H9 (cell line): Measurements from ENCODE around the gene TMCO4. TPM values are rescaled to one million over a fixed set of nuclear protein-coding genes. Genes with fewer than 3 reads are reported as not detected.

ENCODE experiments used
- DNase-seq: peaks from one replicate; pipeline ENCODE4 v3.0.0-alpha.2; 2017
- H2AFZ ChIP-seq: one replicate; pipeline ENCODE4 v1.6.1; 2013; ENCODE audit warnings: mild to moderate bottlenecking, low read length, control low read depth, moderate library complexity
- H2AK5ac ChIP-seq: 2 replicates; pipeline ENCODE4 v1.6.1; 2013; ENCODE audit warnings: low read length, control low read depth, mixed read lengths; ENCODE audit not compliant: insufficient read length
- H2BK120ac ChIP-seq: one replicate; pipeline ENCODE4 v1.6.1; 2013; ENCODE audit warnings: low read depth, mild to moderate bottlenecking, low read length, control low read depth, inconsistent platforms; ENCODE audit not compliant: poor library complexity, severe bottlenecking
- H2BK12ac ChIP-seq: 2 replicates; pipeline ENCODE4 v1.6.1; 2013; ENCODE audit warnings: low read length, control low read depth, mixed read lengths, low read depth; ENCODE audit not compliant: insufficient read length
- H2BK15ac ChIP-seq: 2 replicates; pipeline ENCODE4 v1.6.1; 2013; ENCODE audit warnings: low read depth, low read length, control low read depth
- H2BK20ac ChIP-seq: one replicate; pipeline ENCODE4 v1.6.1; 2013; ENCODE audit warnings: low read depth, mild to moderate bottlenecking, low read length, control low read depth, inconsistent platforms; ENCODE audit not compliant: poor library complexity, severe bottlenecking
- H2BK5ac ChIP-seq: 2 replicates; pipeline ENCODE4 v1.6.1; 2013; ENCODE audit warnings: low read length, control low read depth, mixed read lengths; ENCODE audit not compliant: insufficient read length
- H3K14ac ChIP-seq: 2 replicates; pipeline ENCODE4 v1.6.1; 2013; ENCODE audit warnings: low read length, control low read depth; ENCODE audit not compliant: insufficient read depth
- H3K18ac ChIP-seq: 2 replicates; pipeline ENCODE4 v1.6.1; 2013; ENCODE audit warnings: low read depth, mild to moderate bottlenecking, mixed read lengths, low read length, control low read depth; ENCODE audit not compliant: insufficient read length
- H3K23ac ChIP-seq: 2 replicates; pipeline ENCODE4 v1.6.1; 2013; ENCODE audit warnings: low read length, control low read depth, mixed read lengths, low read depth; ENCODE audit not compliant: insufficient read length
- H3K23me2 ChIP-seq: 2 replicates; pipeline ENCODE4 v1.6.1; 2013; ENCODE audit warnings: low read depth, mild to moderate bottlenecking, mixed read lengths, low read length, control low read depth; ENCODE audit not compliant: insufficient read length, poor library complexity, severe bottlenecking
- H3K27ac ChIP-seq: 2 replicates; pipeline ENCODE4 v1.5.1; 2013; ENCODE audit warnings: low read length, control low read depth, mixed read lengths, low read depth; ENCODE audit not compliant: insufficient read length
- H3K27me3 ChIP-seq: 2 replicates; pipeline ENCODE4 v1.6.1; 2013; ENCODE audit warnings: low read length, control low read depth, inconsistent platforms; ENCODE audit not compliant: insufficient read depth
- H3K4ac ChIP-seq: 2 replicates; pipeline ENCODE4 v1.6.1; 2013; ENCODE audit warnings: low read depth, mild to moderate bottlenecking, control low read depth, inconsistent platforms, low read length, moderate library complexity
- H3K4me1 ChIP-seq: 2 replicates; pipeline ENCODE4 v1.6.1; 2013; ENCODE audit warnings: low read length, control low read depth, inconsistent platforms; ENCODE audit not compliant: insufficient read depth
- H3K4me2 ChIP-seq: 2 replicates; pipeline ENCODE4 v1.6.1; 2013; ENCODE audit warnings: low read length, control low read depth, mixed read lengths; ENCODE audit not compliant: insufficient read length, insufficient read depth
- H3K56ac ChIP-seq: 2 replicates; pipeline ENCODE4 v1.6.1; 2013; ENCODE audit warnings: low read depth, mild to moderate bottlenecking, mixed read lengths, low read length, control low read depth; ENCODE audit not compliant: insufficient read length
- H3K79me1 ChIP-seq: 2 replicates; pipeline ENCODE4 v1.6.1; 2013; ENCODE audit warnings: low read depth, mild to moderate bottlenecking, moderate library complexity, low read length, control low read depth, inconsistent platforms; ENCODE audit not compliant: insufficient read depth, poor library complexity, severe bottlenecking
- H3K79me2 ChIP-seq: 2 replicates; pipeline ENCODE4 v1.6.1; 2013; ENCODE audit warnings: low read length, control low read depth, inconsistent platforms; ENCODE audit not compliant: insufficient read depth
- H3K9ac ChIP-seq: 2 replicates; pipeline ENCODE4 v1.6.1; 2013; ENCODE audit warnings: low read length, control low read depth, mixed read lengths; ENCODE audit not compliant: insufficient read length; ENCODE audit errors: extremely low read depth
- H3K9me3 ChIP-seq: one replicate; pipeline ENCODE4 v1.6.1; 2013; ENCODE audit warnings: low read depth, low read length, inconsistent platforms; ENCODE audit not compliant: control insufficient read depth
- H3T11ph ChIP-seq: one replicate; pipeline ENCODE4 v1.6.1; 2013; ENCODE audit warnings: mild to moderate bottlenecking, low read length, control low read depth, inconsistent platforms
- H4K20me1 ChIP-seq: one replicate; pipeline ENCODE4 v1.6.1; 2013; ENCODE audit not compliant: control insufficient read depth, insufficient read length, insufficient read depth
- H4K5ac ChIP-seq: 2 replicates; pipeline ENCODE4 v1.6.1; 2013; ENCODE audit warnings: low read depth, mild to moderate bottlenecking, mixed read lengths, low read length, control low read depth; ENCODE audit not compliant: insufficient read length
- H4K8ac ChIP-seq: replicated peaks from 2 replicates; pipeline ENCODE4 v1.6.1; 2013; ENCODE audit warnings: low read length, control low read depth, mixed read lengths, low read depth; ENCODE audit not compliant: insufficient read length
- H4K91ac ChIP-seq: 2 replicates; pipeline ENCODE4 v1.6.1; 2013; ENCODE audit warnings: low read depth, mild to moderate bottlenecking, moderate library complexity, mixed read lengths, low read length, control low read depth; ENCODE audit not compliant: insufficient read length
- H3K27ac Mint-ChIP-seq, 3 experiments: 2 replicates in 2 of 3; 3 replicates in 1 of 3; pipeline ENCODE4 v1.8.0; 2020 to 2021; ENCODE audit warnings: mixed read lengths in 3 of 3, mild to moderate bottlenecking in 1 of 3, moderate library complexity in 1 of 3
- H3K27me3 Mint-ChIP-seq: 2 replicates; pipeline ENCODE4 v1.8.0; 2021; ENCODE audit warnings: low read depth, mild to moderate bottlenecking, moderate library complexity, mixed read lengths
- H3K36me3 Mint-ChIP-seq, 3 experiments: 2 replicates in 2 of 3; 3 replicates in 1 of 3; pipeline ENCODE4 v1.8.0; 2020 to 2021; ENCODE audit warnings: low read depth in 3 of 3, mixed read lengths in 3 of 3; ENCODE audit not compliant: insufficient read depth in 1 of 3
- H3K4me1 Mint-ChIP-seq, 2 experiments: 2 replicates each; pipeline ENCODE4 v1.8.0; 2020; ENCODE audit warnings: mixed read lengths in 2 of 2
- H3K4me3 Mint-ChIP-seq, 2 experiments: 2 replicates in 1 of 2; 3 replicates in 1 of 2; pipeline ENCODE4 v1.8.0; 2020 to 2021; ENCODE audit warnings: mild to moderate bottlenecking in 2 of 2, mixed read lengths in 2 of 2, moderate library complexity in 1 of 2
- H3K9me3 Mint-ChIP-seq, 2 experiments: 2 replicates in 1 of 2; 3 replicates in 1 of 2; pipeline ENCODE4 v1.8.0; 2020; ENCODE audit warnings: mild to moderate bottlenecking in 2 of 2, mixed read lengths in 2 of 2, moderate library complexity in 1 of 2
- CTCF ChIP-seq: fragments of 200-600 bp; sonication (generic); conservative IDR thresholded peaks from 3 replicates; pipeline ENCODE4 v1.8.0; 2021; ENCODE audit warnings: antibody characterized with exemption, mild to moderate bottlenecking
- WGBS: extraction: QIAGEN DNeasy Blood & Tissue Kit; methylation state at CpG from one replicate; pipeline ENCODE4 v1.1.7; 2013; ENCODE audit warnings: missing lambda C conversion rate, low lambda C conversion rate, mixed read lengths; ENCODE audit not compliant: insufficient read length; ENCODE audit errors: extremely low coverage; 5-methylcytosine and 5-hydroxymethylcytosine counted together
- total RNA-seq: library from RNA; stranded (reverse); gene quantifications from 2 replicates; pipeline ENCODE4 v1.2.1, GENCODE V29; 2021

TMCO4 gene
- total RNA-seq, 1 experiment from 2014 or later = 4.0 TPM

GRCh38 chr1:19811206-19811851 lies 11.6 kb upstream of the TMCO4 start:
- H3K4me2 ChIP-seq = no peak overlapping the region
- no peaks in the 10 kb centered on the region for H3K9me3 ChIP-seq
- peaks cover 4 to 6% (median 4%) of the 10 kb centered on the region in 3 experiments; a peak in 4 of 7 replicates for H3K36me3 Mint-ChIP-seq
- H2AK5ac ChIP-seq = no peak overlapping the region
- no peaks in the 10 kb centered on the region for H3K23me2 ChIP-seq
- no peak overlapping the region for H4K91ac ChIP-seq
- no peaks in the 10 kb centered on the region for H3K79me2 ChIP-seq
- TF ChIP-seq CTCF = peak; percentile 70
- no peak overlapping the region for H2BK120ac ChIP-seq
- H3K9me3 Mint-ChIP-seq = peaks cover 9% of the 10 kb centered on the region in 2 experiments; a peak in 4 of 5 replicates
- H3K4me1 Mint-ChIP-seq = peaks cover 31 to 36% of the 10 kb centered on the region in 2 experiments
- H4K8ac ChIP-seq = no peak overlapping the region
- H3K27ac Mint-ChIP-seq = no peak overlapping the region
- no peak overlapping the region for H3K4me3 Mint-ChIP-seq
- H3K79me1 ChIP-seq = no peaks in the 10 kb centered on the region
- H4K20me1 ChIP-seq = no peaks in the 10 kb centered on the region
- no peak overlapping the region for H3K18ac ChIP-seq
- no peak overlapping the region for H3T11ph ChIP-seq
- H3K27ac ChIP-seq = no peak overlapping the region
- H3K4ac ChIP-seq = no peak overlapping the region
- H3K14ac ChIP-seq = no peak overlapping the region
- H2BK5ac ChIP-seq = no peak overlapping the region
- H3K27me3 ChIP-seq = no peaks in the 10 kb centered on the region
- DNase-seq = peak; percentile 72
- no CpG with 5 or more reads among the region's 5 CpGs for WGBS
- no peak overlapping the region for H2BK15ac ChIP-seq
- no peak overlapping the region for H2BK20ac ChIP-seq
- H2AFZ ChIP-seq = no peak overlapping the region
- no peak overlapping the region for H2BK12ac ChIP-seq
- peaks cover 12% of the 10 kb centered on the region for H3K27me3 Mint-ChIP-seq
- no peak overlapping the region for H3K56ac ChIP-seq
- no peak overlapping the region for H3K23ac ChIP-seq
- peaks cover 12% of the 10 kb centered on the region; the same call in 1 of the 2 replicates for H3K4me1 ChIP-seq
- H4K5ac ChIP-seq = no peak overlapping the region
- no peak overlapping the region for H3K9ac ChIP-seq
